HEK293 (cell line): ENCODE data around the gene MICU2.

Experiments
- CTCF ChIP-seq: fragments of 450-650 bp; formaldehyde crosslinking; IDR thresholded peaks from 2 replicates; pipeline ENCODE4 v1.5.1; 2016; ENCODE audit warnings: missing biosample characterization, missing genetic modification characterization
- MZF1 ChIP-seq: fragments of 450-650 bp; formaldehyde crosslinking; IDR thresholded peaks from 2 replicates; pipeline ENCODE4 v1.5.1; 2017; ENCODE audit warnings: missing biosample characterization, missing genetic modification characterization, borderline replicate concordance
- ZNF302 ChIP-seq: fragments of 450-650 bp; formaldehyde crosslinking; IDR thresholded peaks from 2 replicates; pipeline ENCODE4 v1.5.1; 2016; ENCODE audit warnings: missing biosample characterization, missing genetic modification characterization, low read depth

DNA sequence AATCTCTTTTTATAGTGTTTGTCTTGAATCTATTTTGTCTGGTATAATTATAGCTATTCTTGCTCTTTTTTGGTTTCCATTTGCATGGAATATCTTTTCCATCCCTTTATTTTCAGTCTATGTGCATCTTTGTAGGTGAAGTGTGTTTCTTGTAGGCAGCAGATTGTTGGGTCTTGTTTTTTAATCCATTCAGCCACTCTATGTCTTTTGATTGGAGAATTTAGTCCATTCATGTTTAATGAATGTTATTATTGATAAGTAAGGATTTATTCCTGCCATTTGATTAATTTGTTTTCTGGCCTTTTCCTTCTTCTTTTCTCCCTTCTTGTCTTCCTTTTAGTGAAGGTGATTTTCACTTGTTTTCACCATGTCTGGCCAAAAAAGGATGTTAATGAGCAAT is 133.2 kb downstream of the MICU2 start:
- TF ChIP-seq CTCF (tag by site-specific recombination) (no peak), ZNF302 (tag by site-specific recombination) (no peak), MZF1 (tag by site-specific recombination) (no peak)
